Transverse colon (tissue), 4 donors: ENCODE data around the gene OSTN.

ENCODE experiments used
- POLR2A ChIP-seq: fragments of 450-650 bp; IDR thresholded peaks from one replicate; pipeline ENCODE4 v1.6.1; 2016; ENCODE audit warnings: antibody characterized with exemption, mild to moderate bottlenecking, moderate library complexity
- POLR2AphosphoS5 ChIP-seq, 3 donors: sonication (generic); formaldehyde crosslinking; IDR thresholded peaks; one replicate each; pipeline ENCODE4 v1.6.1; 2016; ENCODE audit warnings: antibody characterized with exemption in 3 of 3
- TF ChIP-seq, protein P1 (sequence below), 5 experiments: fragments of 200-600 bp in 3 of 5; fragments of 450-650 bp in 2 of 5; sonication (generic) in 3 of 5; IDR thresholded peaks; 1 replicate in 2 of 5; 2 replicates in 3 of 5; pipeline ENCODE4 v1.5.1; 2016 to 2017; ENCODE audit warnings: antibody characterized with exemption in 5 of 5, inconsistent platforms in 3 of 5, mild to moderate bottlenecking in 2 of 5, moderate library complexity in 1 of 5

DNA sequence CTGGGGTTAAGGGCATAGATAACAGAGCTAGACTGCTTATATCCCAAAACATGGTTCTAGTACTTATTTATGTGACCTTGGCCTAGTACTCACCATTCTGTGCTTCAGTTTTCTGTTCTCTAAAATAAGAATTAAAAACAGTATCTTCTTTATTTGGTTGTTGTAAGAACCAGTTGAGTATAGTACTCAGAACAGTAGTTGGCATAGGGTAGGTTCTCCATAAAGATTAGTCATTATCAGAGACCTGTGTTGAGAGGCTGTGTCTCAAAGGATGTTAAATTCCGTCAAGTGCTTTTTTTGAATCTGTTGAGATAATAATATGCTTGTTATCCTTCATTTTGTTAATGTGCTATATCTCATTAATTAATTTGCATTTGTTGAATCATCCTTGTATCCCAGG is 47.4 kb upstream of the OSTN start:
- TF ChIP-seq POLR2AphosphoS5 (IDR thresholded peaks at IDR 0.05) (no peak), POLR2A (no peak)
- TF ChIP-seq, protein P1, sequence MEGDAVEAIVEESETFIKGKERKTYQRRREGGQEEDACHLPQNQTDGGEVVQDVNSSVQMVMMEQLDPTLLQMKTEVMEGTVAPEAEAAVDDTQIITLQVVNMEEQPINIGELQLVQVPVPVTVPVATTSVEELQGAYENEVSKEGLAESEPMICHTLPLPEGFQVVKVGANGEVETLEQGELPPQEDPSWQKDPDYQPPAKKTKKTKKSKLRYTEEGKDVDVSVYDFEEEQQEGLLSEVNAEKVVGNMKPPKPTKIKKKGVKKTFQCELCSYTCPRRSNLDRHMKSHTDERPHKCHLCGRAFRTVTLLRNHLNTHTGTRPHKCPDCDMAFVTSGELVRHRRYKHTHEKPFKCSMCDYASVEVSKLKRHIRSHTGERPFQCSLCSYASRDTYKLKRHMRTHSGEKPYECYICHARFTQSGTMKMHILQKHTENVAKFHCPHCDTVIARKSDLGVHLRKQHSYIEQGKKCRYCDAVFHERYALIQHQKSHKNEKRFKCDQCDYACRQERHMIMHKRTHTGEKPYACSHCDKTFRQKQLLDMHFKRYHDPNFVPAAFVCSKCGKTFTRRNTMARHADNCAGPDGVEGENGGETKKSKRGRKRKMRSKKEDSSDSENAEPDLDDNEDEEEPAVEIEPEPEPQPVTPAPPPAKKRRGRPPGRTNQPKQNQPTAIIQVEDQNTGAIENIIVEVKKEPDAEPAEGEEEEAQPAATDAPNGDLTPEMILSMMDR (IDR thresholded peaks at IDR 0.05) = no peak
